Upper lobe of left lung (tissue), 4 donors: ENCODE results near the gene OLFM1.

Experiments used
- CTCF ChIP-seq, 6 experiments: fragments of 450-650 bp in 4 of 6; fragments of 200-600 bp in 2 of 6; sonication (generic) in 2 of 6; IDR thresholded peaks; one replicate each; pipeline ENCODE4 v1.5.1; 2016 to 2019; ENCODE audit warnings: antibody characterized with exemption in 6 of 6
- POLR2A ChIP-seq, 4 donors: fragments of 450-650 bp; IDR thresholded peaks; one replicate each; pipeline ENCODE4 v1.5.1; 2016 to 2017; ENCODE audit warnings: antibody characterized with exemption in 4 of 4, mild to moderate bottlenecking in 2 of 4

- TF ChIP-seq CTCF (IDR thresholded peaks at IDR 0.05): no peak
- no peak for TF ChIP-seq POLR2A (IDR thresholded peaks at IDR 0.05)
These were observed 47.9 kb downstream of the OLFM1 start for GRCh38 chr9:135135171-135135928.
